Esophagus squamous epithelium (tissue), 4 donors: ENCODE measurements around the gene GLRX5.

ENCODE experiments used
- POLR2A ChIP-seq, 4 donors: fragments of 450-650 bp; IDR thresholded peaks; one replicate each; pipeline ENCODE4 v1.6.1; 2017; ENCODE audit warnings: antibody characterized with exemption in 4 of 4, mild to moderate bottlenecking in 4 of 4, moderate library complexity in 3 of 4
- TF ChIP-seq, protein P1 (sequence below), 6 experiments: fragments of 450-650 bp in 4 of 6; fragments of 200-600 bp in 2 of 6; sonication (generic) in 2 of 6; IDR thresholded peaks; one replicate each; pipeline ENCODE4 v1.5.1; 2016 to 2019; ENCODE audit warnings: antibody characterized with exemption in 6 of 6, mild to moderate bottlenecking in 4 of 6, moderate library complexity in 4 of 6

DNA sequence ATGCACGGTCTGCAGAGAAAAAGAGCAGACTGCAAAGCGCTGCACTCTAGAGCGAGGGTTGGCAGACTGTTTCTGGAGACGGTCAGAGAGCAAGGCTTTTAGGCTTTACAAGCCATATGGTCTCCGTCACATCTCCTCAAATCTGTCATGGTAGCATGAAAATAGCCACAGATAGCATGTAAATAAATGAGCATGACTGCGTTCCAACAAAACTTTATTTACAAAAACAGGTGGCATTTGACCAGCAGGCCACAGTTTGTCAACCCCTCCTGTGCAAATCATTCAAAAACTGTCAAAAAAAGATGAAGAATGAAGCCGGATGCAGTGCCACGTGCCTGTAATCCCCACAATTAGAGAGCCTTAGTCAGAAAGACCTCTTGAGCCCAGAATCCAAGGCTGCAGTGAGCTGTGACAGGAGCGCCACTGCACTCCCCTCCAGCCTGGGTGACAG is 37.3 kb upstream of the GLRX5 start:
- TF ChIP-seq, protein P1, sequence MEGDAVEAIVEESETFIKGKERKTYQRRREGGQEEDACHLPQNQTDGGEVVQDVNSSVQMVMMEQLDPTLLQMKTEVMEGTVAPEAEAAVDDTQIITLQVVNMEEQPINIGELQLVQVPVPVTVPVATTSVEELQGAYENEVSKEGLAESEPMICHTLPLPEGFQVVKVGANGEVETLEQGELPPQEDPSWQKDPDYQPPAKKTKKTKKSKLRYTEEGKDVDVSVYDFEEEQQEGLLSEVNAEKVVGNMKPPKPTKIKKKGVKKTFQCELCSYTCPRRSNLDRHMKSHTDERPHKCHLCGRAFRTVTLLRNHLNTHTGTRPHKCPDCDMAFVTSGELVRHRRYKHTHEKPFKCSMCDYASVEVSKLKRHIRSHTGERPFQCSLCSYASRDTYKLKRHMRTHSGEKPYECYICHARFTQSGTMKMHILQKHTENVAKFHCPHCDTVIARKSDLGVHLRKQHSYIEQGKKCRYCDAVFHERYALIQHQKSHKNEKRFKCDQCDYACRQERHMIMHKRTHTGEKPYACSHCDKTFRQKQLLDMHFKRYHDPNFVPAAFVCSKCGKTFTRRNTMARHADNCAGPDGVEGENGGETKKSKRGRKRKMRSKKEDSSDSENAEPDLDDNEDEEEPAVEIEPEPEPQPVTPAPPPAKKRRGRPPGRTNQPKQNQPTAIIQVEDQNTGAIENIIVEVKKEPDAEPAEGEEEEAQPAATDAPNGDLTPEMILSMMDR (IDR thresholded peaks at IDR 0.05), result no peak
- no peak for TF ChIP-seq POLR2A (IDR thresholded peaks at IDR 0.05)
